Fibroblast of skin of left biceps (primary cell): ENCODE measurements around the gene BTBD6.

Experiments
- DNase-seq, 2 experiments: peaks; one replicate each; pipeline ENCODE4 v3.0.0-alpha.2; 2013; ENCODE audit warnings: low read depth in 2 of 2

BTBD6 gene

DNA sequence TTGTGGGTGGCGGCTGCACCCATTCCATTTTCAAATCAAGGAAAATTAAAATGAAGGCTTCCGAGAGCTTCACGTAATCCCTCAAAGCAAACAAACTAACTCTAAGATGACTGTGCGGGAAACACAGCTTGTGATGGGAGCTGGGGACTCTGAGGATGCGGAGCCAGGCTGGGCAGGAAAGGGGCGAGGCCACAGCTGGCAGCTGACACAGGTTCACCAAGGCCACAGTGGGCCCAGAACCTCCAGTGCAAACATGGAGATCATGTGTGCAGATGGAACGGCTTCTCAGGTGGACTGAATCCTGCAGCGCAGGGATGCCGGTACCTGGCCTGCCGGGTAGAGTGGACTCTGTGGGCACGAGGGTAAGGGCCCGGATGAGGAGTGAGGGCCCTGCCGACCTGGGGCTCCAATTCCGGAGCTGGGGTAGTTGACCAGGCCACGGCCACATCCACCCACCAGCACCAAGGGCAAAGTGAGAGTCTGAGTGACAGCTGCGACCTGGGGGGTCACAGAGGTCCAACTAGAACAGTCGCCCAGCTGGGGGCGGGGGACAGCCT lies 19.2 kb upstream of the BTBD6 start:
- DNase-seq: no peak

DNA sequence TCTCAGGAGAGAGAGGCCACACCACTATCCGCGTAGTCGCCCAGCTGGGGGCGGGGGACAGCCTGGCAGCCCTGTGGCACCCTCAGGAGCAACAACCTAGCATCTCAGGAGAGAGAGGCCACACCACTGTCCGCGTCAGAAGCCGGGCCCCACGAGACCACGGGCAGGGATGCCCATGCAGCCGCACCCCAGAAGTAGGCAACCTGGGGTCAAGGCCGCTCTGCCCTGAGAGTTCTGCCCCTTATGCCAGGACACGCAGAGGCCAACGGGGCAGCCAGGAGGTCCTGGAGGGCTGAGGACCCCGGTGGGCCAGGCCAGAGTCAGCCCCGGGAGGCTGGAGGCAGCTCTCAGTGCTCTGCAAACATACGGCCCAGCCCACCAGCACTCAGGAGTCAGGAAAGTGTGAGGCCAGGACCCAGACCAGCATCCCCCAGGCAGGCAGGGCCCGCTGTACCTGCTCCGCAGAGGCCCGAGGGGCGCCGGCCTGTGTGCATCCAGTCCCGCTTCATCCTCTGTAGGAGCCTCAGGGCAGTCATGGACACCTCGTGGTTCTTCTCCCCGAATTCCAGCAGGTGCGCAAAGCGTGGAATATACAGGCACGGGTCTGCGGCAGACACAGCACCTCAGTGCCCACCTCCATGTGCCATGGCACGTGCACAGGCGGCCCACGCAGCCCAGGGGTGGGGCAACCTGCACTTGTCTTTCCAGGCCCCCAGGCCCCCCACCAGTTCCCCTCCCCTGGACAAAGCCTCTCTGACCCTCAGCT lies 7.3 kb upstream of the BTBD6 start:
- DNase-seq: no peak

- DNase-seq: no peak
These were observed 6.7 kb upstream of the BTBD6 start for GRCh38 chr14:105241641-105242040.

DNA sequence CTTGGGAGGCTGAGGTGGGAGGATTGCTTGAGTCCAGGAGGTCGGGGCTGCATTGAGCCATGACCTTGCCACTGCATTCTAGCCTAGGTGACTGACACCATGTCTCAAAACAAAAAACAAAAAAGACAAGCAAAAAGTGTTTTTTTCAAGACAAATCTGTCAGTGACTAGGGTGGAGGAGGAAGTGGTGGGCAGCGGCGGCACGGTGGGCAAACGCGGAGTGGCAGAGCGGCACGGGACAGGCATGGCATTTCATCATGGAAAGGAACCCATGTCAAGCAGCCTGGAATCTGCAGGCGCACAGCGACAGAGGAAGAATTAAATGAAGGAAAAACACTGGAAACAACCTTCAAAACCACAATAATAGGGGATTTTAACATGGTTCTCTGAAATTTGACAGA lies 4.0 kb upstream of the BTBD6 start:
- DNase-seq: no peak

- no peak for DNase-seq
These were observed 1.3 kb upstream of the BTBD6 start for GRCh38 chr14:105247026-105247425.

- peak in 1 of 2 experiments; percentile 1 for DNase-seq
These were observed 492 bp upstream of the BTBD6 start for GRCh38 chr14:105247715-105248367.

- no peak for DNase-seq
These were observed 1.1 kb downstream of the BTBD6 start for GRCh38 chr14:105249182-105250007.

- DNase-seq: no peak
These were observed 1.7 kb downstream of the BTBD6 start for GRCh38 chr14:105250008-105250366.

DNA sequence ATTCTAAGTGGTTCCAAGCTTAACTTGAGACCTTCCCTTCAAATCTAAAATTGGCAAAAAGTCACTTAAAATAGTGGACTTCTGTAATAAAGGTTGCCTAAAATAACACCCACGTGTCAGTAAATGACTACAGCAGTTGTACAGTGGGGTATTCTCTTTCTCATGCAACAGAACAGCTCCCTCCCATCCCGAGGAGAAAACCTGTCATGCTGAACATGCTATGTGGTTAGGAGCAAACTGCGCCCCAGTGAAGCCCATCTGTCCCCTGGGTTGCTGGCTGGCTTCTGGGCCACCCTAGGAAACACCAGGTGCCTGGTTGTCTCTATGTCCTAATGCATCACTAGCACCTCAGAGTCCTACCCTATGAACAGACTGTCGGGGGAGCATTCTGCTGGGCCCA lies 2.7 kb downstream of the BTBD6 start:
- DNase-seq: no peak

GRCh38 chr14:105251920-105252319 lies 3.6 kb downstream of the BTBD6 start:
- DNase-seq: no peak

DNA sequence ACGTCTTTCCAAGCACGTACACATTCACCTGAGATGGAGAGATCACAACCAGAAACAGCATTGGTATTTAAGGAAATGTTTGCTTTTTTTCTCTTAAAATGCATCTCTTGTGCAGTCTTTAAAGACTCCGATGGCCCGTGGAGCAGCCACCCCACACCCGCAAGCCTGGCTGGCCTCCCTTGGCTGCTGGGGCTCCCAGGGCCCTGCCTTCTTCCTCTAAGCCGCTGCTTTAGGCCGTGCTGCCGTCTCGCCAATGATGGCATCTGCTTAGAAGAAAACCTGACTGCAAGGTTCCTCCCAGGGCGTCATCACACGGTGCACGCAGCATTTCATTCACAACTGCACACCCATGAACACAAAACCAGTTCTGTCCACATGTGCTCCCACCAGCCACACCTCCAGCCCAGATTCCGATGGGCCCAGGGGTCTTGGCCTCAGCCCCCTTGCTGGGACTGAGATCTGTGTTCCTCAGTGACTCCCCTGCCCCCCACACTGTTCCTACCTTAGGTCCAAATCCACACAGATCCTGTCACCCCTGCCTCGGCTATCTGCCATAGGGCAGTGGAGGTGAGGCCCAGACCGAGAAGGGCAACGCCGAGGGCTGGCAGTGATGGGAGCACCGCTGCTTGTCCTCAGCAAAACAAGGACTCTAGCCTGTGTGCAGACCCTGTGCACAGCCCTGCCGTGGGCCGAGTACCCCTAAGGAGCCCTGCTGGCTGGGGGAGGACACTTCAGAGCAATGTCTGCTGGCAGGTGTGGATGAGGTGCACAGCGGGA lies 4.4 kb downstream of the BTBD6 start:
- no peak for DNase-seq

- DNase-seq: no peak
These were observed 5.0 kb downstream of the BTBD6 start for GRCh38 chr14:105253329-105253682.

GRCh38 chr14:105255021-105255507 lies 6.7 kb downstream of the BTBD6 start:
- DNase-seq: no peak

DNA sequence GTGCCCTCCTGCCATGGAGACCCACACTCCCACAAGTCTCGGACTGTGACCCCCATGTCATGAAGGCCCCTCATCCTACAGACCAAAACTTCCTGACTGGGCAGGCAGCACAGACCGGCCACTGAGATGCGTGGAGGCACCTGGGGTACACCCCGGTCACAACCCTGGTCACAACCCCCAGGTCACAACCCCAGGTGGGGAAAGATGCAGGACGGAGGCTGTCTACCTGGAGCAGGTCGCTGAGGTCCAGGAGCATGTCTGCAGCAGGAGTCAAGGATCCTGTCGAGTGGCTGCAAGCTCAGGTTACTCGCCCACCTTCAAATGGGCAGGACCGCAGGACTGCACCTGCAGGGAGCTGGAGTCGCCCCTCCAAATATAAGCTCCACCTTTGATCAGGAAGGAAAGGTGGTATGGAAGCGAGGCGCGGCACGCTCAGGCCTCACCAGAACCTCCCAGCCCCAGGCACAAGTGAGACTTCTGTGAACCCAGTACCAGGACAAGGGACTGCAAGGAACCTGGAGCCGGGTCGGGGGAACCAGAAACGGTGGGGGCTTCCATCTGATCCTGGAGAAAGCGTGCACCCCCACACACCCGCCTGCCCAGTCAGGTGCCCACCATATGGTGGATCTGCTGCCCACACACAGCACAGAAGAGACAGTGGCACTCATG lies 8.1 kb downstream of the BTBD6 start:
- DNase-seq: no peak

DNA sequence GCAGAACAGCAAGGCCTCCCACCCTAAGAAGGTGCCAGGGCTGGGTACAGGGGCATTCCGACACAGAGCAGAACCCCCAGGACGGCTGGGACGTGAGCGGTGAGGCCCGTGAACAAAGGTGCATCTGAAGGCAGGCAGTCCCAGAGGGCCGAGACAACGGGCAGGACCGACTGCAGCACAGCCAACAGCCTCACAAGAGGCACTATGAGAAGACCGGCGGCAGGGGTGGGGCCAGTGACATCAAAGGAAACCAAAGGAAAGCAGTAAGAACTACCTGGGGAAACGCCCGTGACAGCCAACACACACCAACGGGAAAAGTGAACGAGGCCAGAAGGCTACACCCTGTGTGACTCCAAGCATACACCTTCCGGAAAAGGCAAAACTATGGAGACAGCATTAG lies 9.1 kb downstream of the BTBD6 start:
- no peak for DNase-seq

- DNase-seq: no peak
These were observed 10.5 kb downstream of the BTBD6 start for GRCh38 chr14:105258846-105259245.

GRCh38 chr14:105260959-105261358 lies 12.6 kb downstream of the BTBD6 start:
- no peak for DNase-seq

- DNase-seq: no peak
These were observed 13.4 kb downstream of the BTBD6 start for GRCh38 chr14:105261781-105262180.

DNA sequence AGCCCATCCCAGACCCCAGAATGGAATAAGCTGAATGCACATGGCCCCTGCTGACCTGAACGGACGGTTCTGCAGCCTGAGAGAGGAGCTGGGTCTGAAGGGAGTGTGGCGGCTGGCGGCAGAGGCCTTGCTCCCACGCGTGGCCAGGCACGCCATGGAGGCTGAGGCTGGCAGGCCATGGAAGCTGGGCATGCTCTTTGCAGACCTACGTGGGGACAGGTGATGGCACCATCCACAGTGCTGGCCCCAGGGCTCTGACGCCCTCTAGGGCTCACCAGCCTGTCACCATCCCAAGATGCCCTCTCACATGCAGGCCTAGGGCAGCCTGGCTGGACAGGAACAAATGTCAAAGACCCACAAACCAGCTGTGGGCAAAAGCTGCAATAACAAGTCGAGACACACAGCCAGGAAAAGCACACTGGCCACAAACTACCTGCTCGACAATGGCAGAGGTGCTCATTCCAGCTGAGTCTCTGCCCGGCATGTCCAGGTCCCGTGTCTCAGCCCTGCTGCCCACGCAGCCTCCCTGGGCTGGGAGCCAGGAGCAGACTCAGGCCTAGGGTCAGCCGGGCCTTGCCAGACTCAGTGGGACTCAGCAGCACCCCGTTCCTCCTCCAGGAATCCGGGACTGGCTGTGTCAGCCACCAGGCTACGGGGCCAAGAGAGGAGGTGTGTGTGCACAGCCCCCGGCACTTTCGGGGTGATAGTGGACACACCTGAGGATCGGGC lies 19.7 kb downstream of the BTBD6 start:
- no peak for DNase-seq

DNA sequence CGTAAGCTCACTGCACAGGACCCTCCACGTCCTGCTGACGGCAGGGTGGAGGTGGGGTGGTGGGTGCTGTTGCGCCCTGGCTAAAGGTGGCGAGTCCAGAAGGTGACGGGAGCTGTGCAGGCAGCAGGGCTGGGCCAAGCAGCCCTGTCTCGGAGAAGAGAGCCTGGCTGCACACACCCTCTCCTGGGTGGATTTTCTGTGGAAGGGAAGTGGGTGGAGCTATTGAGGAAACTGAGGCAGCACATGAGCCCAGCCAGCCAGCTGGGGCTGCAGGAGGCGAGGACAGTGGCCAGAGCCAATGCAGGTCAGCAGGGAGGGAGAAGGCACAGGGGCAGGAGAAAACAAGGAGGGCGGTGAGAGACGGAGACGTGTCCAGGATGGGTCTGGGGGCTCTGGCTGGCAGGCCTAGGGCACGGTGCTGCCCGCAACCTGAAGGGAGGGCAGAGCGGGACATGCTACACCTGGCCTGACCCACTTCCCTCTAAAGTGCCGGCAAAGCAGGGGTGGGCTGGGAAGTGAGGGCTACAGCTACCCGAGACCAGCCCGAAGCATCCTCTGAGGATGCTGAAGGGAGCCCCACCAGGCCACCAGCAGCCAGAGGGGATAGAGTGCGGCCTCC lies 20.5 kb downstream of the BTBD6 start:
- no peak for DNase-seq
